ENCODE measurements around the gene ISOC2.

ISOC2 gene

GRCh38 chr19:55406826-55407549, 54.5 kb downstream of the ISOC2 start:
- DNase-seq (ENCODE audit: low read depth in 2 of 2) = no peak

GRCh38 chr19:55406091-55406825, 55.2 kb downstream of the ISOC2 start:
- DNase-seq (ENCODE audit: low read depth in 2 of 2) = no peak

GRCh38 chr19:55405638-55406037, 55.8 kb downstream of the ISOC2 start:
- DNase-seq (ENCODE audit: low read depth in 2 of 2) = no peak
